Neural crest cell (in vitro differentiated cells): ENCODE data around the gene CPLX4. TPM values are rescaled to one million over a fixed set of nuclear protein-coding genes. Genes with fewer than 3 reads are reported as not detected.
A peak's percentile ranks its signal among the peaks of the same experiment; 100 is the strongest.

Experiments
- DNase-seq: peaks from one replicate; pipeline ENCODE4 v3.0.0; 2021; ENCODE audit warnings: low read depth, mixed read lengths, low spot score
- H3K27ac Mint-ChIP-seq: one replicate; pipeline ENCODE4 v1.8.0; 2021; ENCODE audit warnings: mild to moderate bottlenecking, mixed read lengths; ENCODE audit not compliant: unreplicated experiment
- H3K27me3 Mint-ChIP-seq: 2 replicates; pipeline ENCODE4 v1.8.0; 2021; ENCODE audit warnings: low read depth, mild to moderate bottlenecking, mixed read lengths
- H3K36me3 Mint-ChIP-seq: 2 replicates; pipeline ENCODE4 v1.8.0; 2021; ENCODE audit warnings: low read depth, mild to moderate bottlenecking, mixed read lengths
- H3K4me1 Mint-ChIP-seq: 2 replicates; pipeline ENCODE4 v1.8.0; 2021; ENCODE audit warnings: mixed read lengths
- H3K4me3 Mint-ChIP-seq: one replicate; pipeline ENCODE4 v1.8.0; 2021; ENCODE audit warnings: mild to moderate bottlenecking, mixed read lengths
- H3K9me3 Mint-ChIP-seq: 2 replicates; pipeline ENCODE4 v1.8.0; 2021; ENCODE audit warnings: mixed read lengths
- CTCF ChIP-seq: fragments of 200-600 bp; sonication (generic); conservative IDR thresholded peaks from 2 replicates; pipeline ENCODE4 v1.5.0; 2021; ENCODE audit warnings: antibody characterized with exemption, mild to moderate bottlenecking
- total RNA-seq: library from RNA; stranded (reverse); gene quantifications from 2 replicates; pipeline ENCODE4 v1.2.1, GENCODE V29; 2021

Gene CPLX4
- total RNA-seq, 1 donor from 2014 or later: not detected

DNA sequence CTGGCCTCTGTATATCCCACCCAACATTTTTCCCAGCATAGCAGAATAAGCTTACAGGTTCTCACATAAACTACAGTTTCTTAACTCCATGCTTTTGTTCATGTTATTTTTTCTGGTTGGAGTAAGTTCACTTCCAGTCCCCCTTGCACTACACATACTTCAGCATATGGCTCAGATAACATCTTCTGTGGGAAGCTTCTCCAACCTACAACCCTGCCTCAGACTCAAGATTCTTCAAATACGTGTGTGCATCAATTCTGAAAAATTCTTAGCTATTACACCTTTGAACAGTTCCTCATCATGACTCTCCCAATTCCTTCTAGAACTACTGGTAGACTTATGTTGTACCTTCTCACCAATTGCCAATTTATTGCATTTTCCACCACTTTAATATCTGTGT is 7.5 kb upstream of the CPLX4 start:
- Mint-ChIP-seq H3K27ac (peak overlapping the region; percentile 14), H3K4me1 (peaks cover 4% of the 10 kb centered on the region), H3K4me3 (no peak overlapping the region), H3K36me3 (peaks cover 20% of the 10 kb centered on the region), H3K27me3 (peaks cover under 1% of the 10 kb centered on the region), H3K9me3 (peaks cover 7% of the 10 kb centered on the region)
- TF ChIP-seq CTCF: no peak
- no peak for DNase-seq

DNA sequence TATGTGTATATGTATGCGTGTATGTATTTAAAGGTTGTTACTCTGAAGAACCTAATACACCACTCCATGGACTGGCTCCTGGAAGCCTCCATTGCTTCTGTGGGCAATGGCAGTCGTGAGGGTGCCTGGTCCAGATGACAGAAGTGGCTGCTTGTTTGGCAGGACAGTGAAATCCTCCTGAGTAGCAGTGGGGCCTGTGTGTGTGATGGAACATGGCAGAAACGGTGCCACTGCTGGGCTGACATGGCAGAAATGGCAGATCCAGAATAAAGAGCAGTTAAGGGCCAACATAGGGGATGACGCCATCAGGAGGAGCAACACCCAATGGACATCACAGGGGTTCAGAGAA is 6.1 kb upstream of the CPLX4 start:
- Mint-ChIP-seq H3K27ac (no peak overlapping the region), H3K27me3 (peaks cover 4% of the 10 kb centered on the region), H3K4me1 (peaks cover 4% of the 10 kb centered on the region), H3K36me3 (peaks cover 20% of the 10 kb centered on the region), H3K9me3 (peaks cover 7% of the 10 kb centered on the region), H3K4me3 (no peak overlapping the region)
- DNase-seq: no peak
- TF ChIP-seq CTCF: no peak

- H3K4me3 Mint-ChIP-seq: no peak overlapping the region
- no peak for DNase-seq
- no peak for TF ChIP-seq CTCF
- H3K9me3 Mint-ChIP-seq: peaks cover 7% of the 10 kb centered on the region
- peaks cover 4% of the 10 kb centered on the region for H3K4me1 Mint-ChIP-seq
- peaks cover 19% of the 10 kb centered on the region for H3K36me3 Mint-ChIP-seq
- peaks cover 9% of the 10 kb centered on the region for H3K27me3 Mint-ChIP-seq
- H3K27ac Mint-ChIP-seq: no peak overlapping the region
Measured at GRCh38 chr18:59323931-59324622, 5.6 kb upstream of the CPLX4 start.

DNA sequence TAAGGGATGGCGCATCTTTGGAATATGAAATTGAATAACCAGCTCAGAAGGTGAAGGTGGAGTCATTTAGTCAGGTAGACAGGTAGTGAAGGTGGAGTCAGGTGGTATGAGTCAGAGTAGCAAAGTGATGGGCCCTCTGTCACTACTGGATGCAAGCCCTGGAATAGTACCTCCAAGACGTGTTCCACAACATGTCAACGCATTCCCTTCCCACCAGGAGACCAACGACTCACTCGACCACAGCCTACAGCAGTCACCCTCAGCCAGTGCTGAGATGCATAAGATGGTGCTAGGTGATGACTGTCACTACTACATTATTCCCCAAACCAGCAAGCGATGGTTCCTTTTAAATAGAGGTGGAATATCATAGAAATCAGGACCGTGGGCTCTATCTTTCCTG is 6.8 kb downstream of the CPLX4 start:
- Mint-ChIP-seq H3K27me3 (peaks cover 48% of the 10 kb centered on the region), H3K9me3 (no peaks in the 10 kb centered on the region), H3K27ac (no peak overlapping the region), H3K4me3 (no peak overlapping the region), H3K36me3 (no peaks in the 10 kb centered on the region), H3K4me1 (peaks cover 4% of the 10 kb centered on the region)
- TF ChIP-seq CTCF: no peak
- no peak for DNase-seq

DNA sequence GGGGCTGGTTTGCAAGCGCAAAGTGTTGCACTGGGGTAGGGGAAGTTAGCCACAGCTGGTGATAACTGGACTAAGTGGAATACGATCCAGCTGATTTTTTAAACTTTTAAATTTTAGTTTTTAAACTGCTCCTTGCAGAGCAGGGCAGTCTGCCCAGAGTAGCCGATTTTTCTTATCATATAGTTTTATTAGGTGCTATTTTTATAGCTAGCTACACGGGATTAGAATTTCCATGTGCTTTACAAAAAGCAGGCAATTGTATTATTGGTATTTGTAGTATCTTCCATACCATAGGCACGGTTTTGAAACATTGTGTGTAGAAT is 9.6 kb downstream of the CPLX4 start:
- no peak for DNase-seq
- Mint-ChIP-seq H3K36me3 (no peaks in the 10 kb centered on the region), H3K27me3 (peaks cover 71% of the 10 kb centered on the region), H3K9me3 (no peaks in the 10 kb centered on the region), H3K4me3 (no peak overlapping the region), H3K4me1 (peaks cover 4% of the 10 kb centered on the region), H3K27ac (no peak overlapping the region)
- no peak for TF ChIP-seq CTCF
